ENCODE measurements around the gene M1AP. TPM values are rescaled to one million over a fixed set of nuclear protein-coding genes. Genes with fewer than 3 reads are reported as not detected.

The M1AP gene
- total and polyA plus RNA-seq, 9 of the 15 experiments (the other 6 are each of a cell fraction or from before 2014, with no cell fraction given) = 0.06 to 0.33 (median 0.11) TPM; not detected in 4

DNA sequence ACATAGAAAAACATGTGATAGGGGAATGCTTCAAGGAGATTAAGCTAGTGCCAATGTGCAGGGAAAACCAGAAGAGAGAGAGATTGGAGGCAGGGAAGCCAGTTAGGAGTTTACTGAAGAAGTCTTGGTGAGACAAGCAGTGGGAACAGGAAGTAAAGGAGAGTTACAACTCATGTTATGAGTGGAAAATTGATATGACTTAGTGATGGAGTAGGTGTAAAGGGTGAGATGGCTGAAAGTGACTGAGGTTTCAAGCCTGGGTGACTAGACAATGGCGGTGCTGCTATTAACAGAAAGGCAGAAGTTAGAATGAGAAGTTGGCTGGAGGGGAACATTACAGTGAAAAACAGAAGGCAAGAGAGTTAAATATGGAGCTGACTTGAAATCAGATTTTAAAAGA is 77.1 kb downstream of the M1AP start (continued):
- no peak for TF ChIP-seq RFX7 (CRISPR knock-in tag; IDR thresholded peaks at IDR 0.05)
- no peak for TF ChIP-seq CHD1 (IDR thresholded peaks at IDR 0.05; ENCODE audit: low read length)
- TF ChIP-seq, protein P1, sequence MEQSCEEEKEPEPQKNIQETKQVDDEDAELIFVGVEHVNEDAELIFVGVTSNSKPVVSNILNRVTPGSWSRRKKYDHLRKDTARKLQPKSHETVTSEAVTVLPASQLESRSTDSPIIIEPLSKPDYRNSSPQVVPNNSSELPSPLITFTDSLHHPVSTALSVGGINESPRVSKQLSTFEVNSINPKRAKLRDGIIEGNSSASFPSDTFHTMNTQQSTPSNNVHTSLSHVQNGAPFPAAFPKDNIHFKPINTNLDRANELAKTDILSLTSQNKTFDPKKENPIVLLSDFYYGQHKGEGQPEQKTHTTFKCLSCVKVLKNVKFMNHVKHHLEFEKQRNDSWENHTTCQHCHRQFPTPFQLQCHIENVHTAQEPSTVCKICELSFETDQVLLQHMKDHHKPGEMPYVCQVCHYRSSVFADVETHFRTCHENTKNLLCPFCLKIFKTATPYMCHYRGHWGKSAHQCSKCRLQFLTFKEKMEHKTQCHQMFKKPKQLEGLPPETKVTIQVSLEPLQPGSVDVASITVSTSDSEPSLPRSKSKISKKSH (CRISPR knock-in tag; IDR thresholded peaks at IDR 0.05) = no peak
- no peak for TF ChIP-seq GTF2F1 (IDR thresholded peaks at IDR 0.05; ENCODE audit: low read depth, low read length)
- TF ChIP-seq ELF1 (tag; IDR thresholded peaks at IDR 0.05) = no peak
- no peak for TF ChIP-seq ARNT (IDR thresholded peaks at IDR 0.05)
- no peak for TF ChIP-seq NR4A1 (CRISPR knock-in tag; IDR thresholded peaks at IDR 0.05)
- TF ChIP-seq NR4A1 (tag; IDR thresholded peaks at IDR 0.05) = no peak
- TF ChIP-seq NRF1 (conservative IDR thresholded peaks at IDR 0.05 in 1 of 2, IDR thresholded peaks at IDR 0.05 in 1 of 2) = no peak
- TF ChIP-seq PCBP1 (IDR thresholded peaks at IDR 0.05; ENCODE audit: low read depth, low read length, poor library complexity, severe bottlenecking) = no peak
- TF ChIP-seq, protein P2, sequence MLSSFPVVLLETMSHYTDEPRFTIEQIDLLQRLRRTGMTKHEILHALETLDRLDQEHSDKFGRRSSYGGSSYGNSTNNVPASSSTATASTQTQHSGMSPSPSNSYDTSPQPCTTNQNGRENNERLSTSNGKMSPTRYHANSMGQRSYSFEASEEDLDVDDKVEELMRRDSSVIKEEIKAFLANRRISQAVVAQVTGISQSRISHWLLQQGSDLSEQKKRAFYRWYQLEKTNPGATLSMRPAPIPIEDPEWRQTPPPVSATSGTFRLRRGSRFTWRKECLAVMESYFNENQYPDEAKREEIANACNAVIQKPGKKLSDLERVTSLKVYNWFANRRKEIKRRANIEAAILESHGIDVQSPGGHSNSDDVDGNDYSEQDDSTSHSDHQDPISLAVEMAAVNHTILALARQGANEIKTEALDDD (IDR thresholded peaks at IDR 0.05) = peak; percentile 72
- TF ChIP-seq ZNF347 (CRISPR knock-in tag; IDR thresholded peaks at IDR 0.05; ENCODE audit: low read depth) = no peak
